Measurements from ENCODE around the gene HERC2. TPM values are rescaled to one million over a fixed set of nuclear protein-coding genes. Genes with fewer than 3 reads are reported as not detected.

Gene HERC2
- total RNA-seq, 1 experiment from 2014 or later: 19.7 TPM

DNA sequence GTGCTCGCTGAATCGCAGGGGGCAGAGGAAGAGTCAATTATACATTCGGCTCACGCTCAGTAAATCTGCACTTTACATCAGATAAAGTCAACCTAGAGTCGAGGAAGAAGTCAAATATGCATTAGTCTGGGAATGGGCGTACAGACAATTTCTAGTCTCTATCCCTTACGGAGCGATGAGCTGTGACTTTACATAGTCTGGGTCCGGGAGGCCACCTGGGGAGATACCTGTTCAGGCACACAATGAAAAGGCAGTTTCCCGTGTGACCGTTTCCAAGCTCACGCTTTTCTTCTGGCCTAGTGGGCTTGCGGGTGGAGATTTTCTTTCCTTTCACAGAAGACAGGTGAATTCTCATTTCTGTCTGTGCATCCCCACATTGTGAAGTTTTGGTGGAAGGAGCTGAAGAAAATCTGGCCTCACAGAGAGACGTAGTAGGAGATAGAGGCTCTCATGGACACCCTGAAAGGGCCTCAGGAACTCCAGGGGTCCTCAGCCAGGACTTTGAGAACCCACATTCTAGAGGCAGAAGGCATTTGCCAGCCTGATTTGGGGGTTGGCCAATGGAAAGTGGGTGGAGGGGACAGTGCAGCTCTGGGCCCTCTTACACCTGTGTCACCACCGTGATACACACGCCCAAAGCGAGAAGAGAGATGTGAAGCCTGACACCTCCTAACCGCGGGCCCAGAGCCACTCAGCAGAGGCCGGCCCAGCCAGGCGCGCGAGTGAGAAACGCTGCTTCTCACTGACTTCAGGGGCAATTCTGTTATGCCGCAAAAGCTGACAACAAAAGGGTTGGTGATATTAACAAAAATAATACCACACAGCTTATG lies 212.1 kb downstream of the HERC2 start:
- CTCF ChIA-PET: no interaction called here
- Mint-ChIP-seq H3K9me3 (ENCODE audit: low read depth, unreplicated experiment) (no peaks in the 10 kb centered on the region), H3K4me3 (ENCODE audit: low read depth, unreplicated experiment) (no peak overlapping the region), H3K27ac (ENCODE audit: unreplicated experiment) (no peak overlapping the region), H3K27me3 (ENCODE audit: unreplicated experiment) (no peaks in the 10 kb centered on the region), H3K4me1 (ENCODE audit: low read depth, unreplicated experiment) (no peaks in the 10 kb centered on the region), H3K36me3 (ENCODE audit: insufficient read depth, unreplicated experiment) (no peaks in the 10 kb centered on the region)
- DNase-seq: no peak
- BruUV-seq (replicated peaks): no TSS peak
- TF ChIP-seq CTCF (IDR thresholded peaks at IDR 0.05; ENCODE audit: unreplicated experiment): no peak
- intact Hi-C loops (cut with micrococcal nuclease; ENCODE audit: unreplicated experiment): no loop called here

DNA sequence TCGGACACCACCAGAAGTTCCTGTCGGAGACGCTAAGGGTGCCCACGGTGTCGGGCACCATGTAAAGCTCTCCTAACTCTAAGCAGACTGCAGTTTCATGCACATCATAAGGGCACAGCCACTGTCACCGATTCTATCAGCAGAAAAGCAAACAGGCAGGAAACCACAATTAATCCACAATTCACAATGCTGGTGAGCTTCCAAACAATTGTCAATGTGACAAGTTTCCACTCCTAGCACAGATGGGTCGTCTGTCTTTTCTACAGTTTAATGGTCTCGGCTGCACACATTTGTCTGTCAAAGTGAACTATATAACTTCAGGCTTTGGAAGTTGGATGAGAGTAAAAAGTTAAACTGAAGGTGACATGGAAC lies 214.1 kb downstream of the HERC2 start:
- no peaks in the 10 kb centered on the region for H3K9me3 Mint-ChIP-seq (ENCODE audit: low read depth, unreplicated experiment)
- H3K27ac Mint-ChIP-seq (ENCODE audit: unreplicated experiment): no peak overlapping the region
- H3K36me3 Mint-ChIP-seq (ENCODE audit: insufficient read depth, unreplicated experiment): no peaks in the 10 kb centered on the region
- H3K27me3 Mint-ChIP-seq (ENCODE audit: unreplicated experiment): no peaks in the 10 kb centered on the region
- intact Hi-C loops (cut with micrococcal nuclease; ENCODE audit: unreplicated experiment): no loop called here
- H3K4me3 Mint-ChIP-seq (ENCODE audit: low read depth, unreplicated experiment): no peak overlapping the region
- CTCF ChIA-PET: no interaction called here
- BruUV-seq (replicated peaks): no TSS peak
- DNase-seq: no peak
- no peak for TF ChIP-seq CTCF (IDR thresholded peaks at IDR 0.05; ENCODE audit: unreplicated experiment)
- H3K4me1 Mint-ChIP-seq (ENCODE audit: low read depth, unreplicated experiment): no peaks in the 10 kb centered on the region

DNA sequence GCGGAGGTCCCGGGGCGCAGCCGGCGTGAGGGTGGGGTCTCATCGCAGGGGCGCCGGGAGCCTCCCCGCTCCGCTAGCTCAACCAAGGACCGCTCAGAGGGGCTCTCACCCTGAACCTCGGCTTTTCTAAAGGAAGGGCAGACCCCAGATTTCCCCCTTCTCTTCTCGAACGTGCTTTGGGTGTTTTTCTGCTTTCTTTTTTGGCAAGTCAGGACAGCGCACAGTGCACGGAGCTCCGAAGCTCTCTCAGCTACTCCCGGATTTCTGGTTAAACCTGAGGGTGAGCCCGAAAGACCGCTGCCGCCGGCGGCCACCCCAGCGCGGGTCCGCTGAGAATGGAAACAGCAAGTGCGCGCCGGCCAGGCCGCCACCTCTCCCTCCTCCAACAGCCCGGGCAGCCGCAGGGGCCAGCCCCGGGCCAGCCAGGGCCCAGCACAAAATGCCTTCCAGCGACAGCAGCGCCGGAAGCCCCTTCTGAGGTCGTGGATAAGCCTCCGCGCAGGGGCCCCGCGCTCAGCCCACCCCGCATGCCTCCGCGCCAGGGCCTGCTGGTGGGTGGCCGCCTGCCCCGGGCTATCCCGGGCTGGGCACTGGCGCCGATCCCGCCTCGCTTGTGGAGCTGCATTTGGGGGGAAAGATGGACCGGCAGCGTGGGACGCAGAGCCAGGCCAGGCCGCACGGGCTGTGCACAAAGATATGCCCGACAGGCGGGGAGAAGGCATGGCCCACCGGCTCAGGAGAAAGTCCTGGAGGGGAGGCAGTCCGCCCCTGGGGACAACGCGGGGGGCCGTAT lies 214.7 kb downstream of the HERC2 start:
- H3K4me3 Mint-ChIP-seq (ENCODE audit: low read depth, unreplicated experiment): no peak overlapping the region
- TF ChIP-seq CTCF (IDR thresholded peaks at IDR 0.05; ENCODE audit: unreplicated experiment): no peak
- CTCF ChIA-PET: no interaction called here
- intact Hi-C loops (cut with micrococcal nuclease; ENCODE audit: unreplicated experiment): no loop called here
- no peaks in the 10 kb centered on the region for H3K27me3 Mint-ChIP-seq (ENCODE audit: unreplicated experiment)
- H3K4me1 Mint-ChIP-seq (ENCODE audit: low read depth, unreplicated experiment): no peaks in the 10 kb centered on the region
- H3K27ac Mint-ChIP-seq (ENCODE audit: unreplicated experiment): no peak overlapping the region
- no peaks in the 10 kb centered on the region for H3K9me3 Mint-ChIP-seq (ENCODE audit: low read depth, unreplicated experiment)
- no peaks in the 10 kb centered on the region for H3K36me3 Mint-ChIP-seq (ENCODE audit: insufficient read depth, unreplicated experiment)
- no peak for DNase-seq
- no TSS peak for BruUV-seq (replicated peaks)

GRCh38 chr15:28106294-28107110 lies 215.5 kb downstream of the HERC2 start:
- Mint-ChIP-seq H3K27ac (ENCODE audit: unreplicated experiment) (no peak overlapping the region), H3K36me3 (ENCODE audit: insufficient read depth, unreplicated experiment) (no peaks in the 10 kb centered on the region), H3K27me3 (ENCODE audit: unreplicated experiment) (no peaks in the 10 kb centered on the region), H3K4me1 (ENCODE audit: low read depth, unreplicated experiment) (no peaks in the 10 kb centered on the region), H3K4me3 (ENCODE audit: low read depth, unreplicated experiment) (no peak overlapping the region), H3K9me3 (ENCODE audit: low read depth, unreplicated experiment) (no peaks in the 10 kb centered on the region)
- CTCF ChIA-PET: no interaction called here
- DNase-seq: no peak
- intact Hi-C loops (cut with micrococcal nuclease; ENCODE audit: unreplicated experiment): no loop called here
- no peak for TF ChIP-seq CTCF (IDR thresholded peaks at IDR 0.05; ENCODE audit: unreplicated experiment)
- no TSS peak for BruUV-seq (replicated peaks)

Measured in Calu3 (cell line).